ENCODE data around the gene CFAP20DC. TPM values are rescaled to one million over a fixed set of nuclear protein-coding genes. Genes with fewer than 3 reads are reported as not detected.
"Not testable (repeated sequence)": the region's sequence is repeated elsewhere in the genome, so short reads cannot be mapped to it uniquely, and the experiment has no call there.

CFAP20DC gene
- total and polyA plus RNA-seq, 2 of the 13 experiments (the other 11 are each of a cell fraction or from before 2014, with no cell fraction given): not detected

GRCh38 chr3:58704745-58705144 lies 345.1 kb downstream of the CFAP20DC start:
- no peaks in the 10 kb centered on the region for H3K79me2 ChIP-seq (ENCODE audit: insufficient read depth, low read length)
- H3K9ac ChIP-seq (ENCODE audit: insufficient read depth, low read depth, low read length): no peak overlapping the region
- no peak overlapping the region for H2AFZ ChIP-seq (ENCODE audit: low read length)
- no peaks in the 10 kb centered on the region for H3K36me3 ChIP-seq (replicated peaks in 1 of 2; ENCODE audit: control insufficient read depth in 1 of 2, insufficient read depth in 2 of 2, low read length in 2 of 2)
- ATAC-seq: no peak
- ChIA-PET POLR2A (no interaction called here), CTCF (ENCODE audit: low intra/inter-chr PET ratio, low total read pairs) (no interaction called here)
- no peaks in the 10 kb centered on the region for H3K9me3 ChIP-seq (ENCODE audit: low read length)
- no TSS peak for BruUV-seq (replicated peaks)
- no peak overlapping the region for H3K4me2 ChIP-seq (ENCODE audit: low read depth, low read length)
- in situ Hi-C loops (cut with HindIII; ENCODE audit: extremely low pct_ligation_motif_present, low pct_unique_long_range_greater_than_20kb) (no loop called here), intact Hi-C loops (cut with micrococcal nuclease; ENCODE audit: unreplicated experiment) (no loop called here)
- no peaks in the 10 kb centered on the region for H3K27me3 ChIP-seq (ENCODE audit: control insufficient read depth in 1 of 2, insufficient read depth in 2 of 2, low read length in 2 of 2)
- DNase-seq (ENCODE audit: low spot score): no peak
- TF ChIP-seq ZBTB44 (CRISPR knock-in tag; IDR thresholded peaks at IDR 0.05) (no peak), ZFP62 (CRISPR knock-in tag; IDR thresholded peaks at IDR 0.05) (no peak), ZNF253 (CRISPR knock-in tag; IDR thresholded peaks at IDR 0.05; ENCODE audit: borderline replicate concordance) (no peak), MXD4 (CRISPR knock-in tag; IDR thresholded peaks at IDR 0.05) (no peak), POGZ (CRISPR knock-in tag; IDR thresholded peaks at IDR 0.05) (no peak), ATF4 (CRISPR knock-in tag; IDR thresholded peaks at IDR 0.05) (no peak), SRSF1 (optimal IDR thresholded peaks at IDR 0.05; ENCODE audit: low read depth, low read length) (no peak)
- TF ChIP-seq, protein P1, sequence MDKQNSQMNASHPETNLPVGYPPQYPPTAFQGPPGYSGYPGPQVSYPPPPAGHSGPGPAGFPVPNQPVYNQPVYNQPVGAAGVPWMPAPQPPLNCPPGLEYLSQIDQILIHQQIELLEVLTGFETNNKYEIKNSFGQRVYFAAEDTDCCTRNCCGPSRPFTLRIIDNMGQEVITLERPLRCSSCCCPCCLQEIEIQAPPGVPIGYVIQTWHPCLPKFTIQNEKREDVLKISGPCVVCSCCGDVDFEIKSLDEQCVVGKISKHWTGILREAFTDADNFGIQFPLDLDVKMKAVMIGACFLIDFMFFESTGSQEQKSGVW (CRISPR knock-in tag; IDR thresholded peaks at IDR 0.05; ENCODE audit: borderline replicate concordance): no peak
- H4K20me1 ChIP-seq (ENCODE audit: insufficient read depth, low read length): no peaks in the 10 kb centered on the region
- no peak overlapping the region for H3K27ac ChIP-seq (ENCODE audit: extremely low read length, insufficient read depth, low read length)
- H3K4me3 ChIP-seq (replicated peaks in 1 of 3; ENCODE audit: insufficient read depth in 1 of 3, low read depth in 2 of 3, low read length in 3 of 3): no peak overlapping the region
- no peaks in the 10 kb centered on the region for H3K4me1 ChIP-seq (ENCODE audit: insufficient read depth, low read length)
- 3% methylated on average over 2 of the region's 2 CpGs for WGBS (ENCODE audit: low lambda C conversion rate)
- FAIRE-seq: no peak

GRCh38 chr3:58704304-58704703 lies 345.5 kb downstream of the CFAP20DC start:
- intact Hi-C loops (cut with micrococcal nuclease; ENCODE audit: unreplicated experiment); H3K9ac ChIP-seq (ENCODE audit: insufficient read depth, low read depth, low read length); H3K79me2 ChIP-seq (ENCODE audit: insufficient read depth, low read length); in situ Hi-C loops (cut with HindIII; ENCODE audit: extremely low pct_ligation_motif_present, low pct_unique_long_range_greater_than_20kb); H3K27ac ChIP-seq (ENCODE audit: extremely low read length, insufficient read depth, low read length); H3K4me2 ChIP-seq (ENCODE audit: low read depth, low read length); H3K9me3 ChIP-seq (ENCODE audit: low read length); H3K27me3 ChIP-seq (ENCODE audit: control insufficient read depth in 1 of 2, insufficient read depth in 2 of 2, low read length in 2 of 2); ATAC-seq; H3K4me3 ChIP-seq (replicated peaks in 1 of 3; ENCODE audit: insufficient read depth in 1 of 3, low read depth in 2 of 3, low read length in 3 of 3); CTCF ChIA-PET (ENCODE audit: low intra/inter-chr PET ratio, low total read pairs); H3K36me3 ChIP-seq (replicated peaks in 1 of 2; ENCODE audit: control insufficient read depth in 1 of 2, insufficient read depth in 2 of 2, low read length in 2 of 2); FAIRE-seq; BruUV-seq (replicated peaks); DNase-seq (ENCODE audit: low spot score); H2AFZ ChIP-seq (ENCODE audit: low read length); H4K20me1 ChIP-seq (ENCODE audit: insufficient read depth, low read length); H3K4me1 ChIP-seq (ENCODE audit: insufficient read depth, low read length); POLR2A ChIA-PET: not testable (repeated sequence)
- WGBS (ENCODE audit: low lambda C conversion rate): 0% methylated on average over 2 of the region's 2 CpGs

Measured in HepG2 (cell line).